Measurements from ENCODE around the gene INMT.

DNA sequence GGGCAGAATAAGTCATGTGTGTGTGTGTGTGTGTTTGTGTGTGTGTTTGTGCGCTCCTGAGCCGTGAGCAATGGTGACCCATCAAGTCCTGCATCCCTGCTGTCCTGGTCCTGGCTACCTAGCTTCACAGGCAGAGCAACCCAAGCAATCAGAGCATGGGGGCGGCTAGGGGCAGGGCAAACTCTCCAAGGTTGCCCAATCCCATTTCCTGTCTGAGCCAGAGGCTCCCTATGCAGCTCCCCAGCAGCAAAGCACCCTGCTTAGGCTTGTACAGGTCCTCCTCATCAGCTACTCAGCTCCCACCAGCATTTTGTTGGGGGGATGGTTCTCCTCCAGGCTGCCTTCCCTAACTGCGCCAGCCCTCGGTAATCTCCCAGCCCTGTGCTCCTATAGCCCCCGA lies 38.5 kb upstream of the INMT start:
- TF ChIP-seq CTCF (optimal IDR thresholded peaks at IDR 0.05 in 1 of 3, IDR thresholded peaks at IDR 0.05 in 1 of 3, conservative IDR thresholded peaks at IDR 0.05 in 1 of 3; ENCODE audit: extremely low read depth in 1 of 3, insufficient read depth in 2 of 3, low read length in 3 of 3) (no peak), EZH2 (IDR thresholded peaks at IDR 0.05; ENCODE audit: low read length) (no peak)

Data from keratinocyte (primary cell).